ENCODE measurements around the gene MCM9.

MCM9 gene

GRCh38 chr6:118893064-118893806 lies 41.7 kb downstream of the MCM9 start (continued):
- TF ChIP-seq GLI2 (tag by site-specific recombination; IDR thresholded peaks at IDR 0.05; ENCODE audit: borderline replicate concordance, low read depth) (no peak), ZNF670 (tag by site-specific recombination; IDR thresholded peaks at IDR 0.05; ENCODE audit: low read depth) (no peak), ZNF660 (tag by site-specific recombination; IDR thresholded peaks at IDR 0.05) (no peak), ZNF302 (tag by site-specific recombination; IDR thresholded peaks at IDR 0.05; ENCODE audit: low read depth) (no peak), INSM2 (tag by site-specific recombination; IDR thresholded peaks at IDR 0.05) (no peak), ZNF621 (tag by site-specific recombination; IDR thresholded peaks at IDR 0.05) (no peak), ZNF354C (tag by site-specific recombination; IDR thresholded peaks at IDR 0.05; ENCODE audit: borderline replicate concordance, low read depth) (no peak), ZNF2 (tag by site-specific recombination; IDR thresholded peaks at IDR 0.05) (peak; percentile 66; the same call in 1 of the 2 replicates), ZNF488 (tag by site-specific recombination; IDR thresholded peaks at IDR 0.05) (no peak), ZNF16 (tag by site-specific recombination; IDR thresholded peaks at IDR 0.05; ENCODE audit: low read depth) (peak; percentile 58; the same call in 1 of the 2 replicates), ZBTB8A (tag by site-specific recombination; IDR thresholded peaks at IDR 0.05) (peak; percentile 56), ZNF664 (tag by site-specific recombination; IDR thresholded peaks at IDR 0.05) (no peak), ZNF521 (tag by site-specific recombination; IDR thresholded peaks at IDR 0.05) (no peak), ZNF391 (tag by site-specific recombination; IDR thresholded peaks at IDR 0.05; ENCODE audit: borderline replicate concordance, low read depth) (peak; percentile 14; the same call in 1 of the 2 replicates), ZNF266 (tag by site-specific recombination; IDR thresholded peaks at IDR 0.05; ENCODE audit: low read depth) (no peak), YY1 (tag by site-specific recombination; IDR thresholded peaks at IDR 0.05) (peak; percentile 77), ZNF561 (tag by site-specific recombination; IDR thresholded peaks at IDR 0.05; ENCODE audit: borderline replicate concordance) (no peak), SP2 (tag by site-specific recombination; IDR thresholded peaks at IDR 0.05) (no peak), ZXDB (tag by site-specific recombination; IDR thresholded peaks at IDR 0.05) (0 out of 2 replicates have a peak, but pooled peaks have one; percentile 22), ZNF837 (tag by site-specific recombination; IDR thresholded peaks at IDR 0.05) (no peak), ZNF707 (tag by site-specific recombination; IDR thresholded peaks at IDR 0.05) (no peak), ZNF37A (tag by site-specific recombination; IDR thresholded peaks at IDR 0.05) (no peak), ZFHX2 (tag by site-specific recombination; conservative IDR thresholded peaks at IDR 0.05) (no peak; the same call in 1 of the 2 replicates), PATZ1 (tag by site-specific recombination; IDR thresholded peaks at IDR 0.05) (peak; percentile 38), ZNF776 (tag by site-specific recombination; IDR thresholded peaks at IDR 0.05; ENCODE audit: borderline replicate concordance) (no peak), ZNF280C (tag by site-specific recombination; IDR thresholded peaks at IDR 0.05) (no peak), KLF9 (tag by site-specific recombination; IDR thresholded peaks at IDR 0.05; ENCODE audit: low read depth) (no peak), PRDM10 (tag by site-specific recombination; IDR thresholded peaks at IDR 0.05) (peak; percentile 25; the same call in 1 of the 2 replicates), ZNF423 (tag by site-specific recombination; IDR thresholded peaks at IDR 0.05) (no peak), ZNF133 (tag by site-specific recombination; IDR thresholded peaks at IDR 0.05) (no peak), ZFP37 (tag by site-specific recombination; IDR thresholded peaks at IDR 0.05) (no peak)
